ENCODE results near the gene FNDC4.

The FNDC4 gene

DNA sequence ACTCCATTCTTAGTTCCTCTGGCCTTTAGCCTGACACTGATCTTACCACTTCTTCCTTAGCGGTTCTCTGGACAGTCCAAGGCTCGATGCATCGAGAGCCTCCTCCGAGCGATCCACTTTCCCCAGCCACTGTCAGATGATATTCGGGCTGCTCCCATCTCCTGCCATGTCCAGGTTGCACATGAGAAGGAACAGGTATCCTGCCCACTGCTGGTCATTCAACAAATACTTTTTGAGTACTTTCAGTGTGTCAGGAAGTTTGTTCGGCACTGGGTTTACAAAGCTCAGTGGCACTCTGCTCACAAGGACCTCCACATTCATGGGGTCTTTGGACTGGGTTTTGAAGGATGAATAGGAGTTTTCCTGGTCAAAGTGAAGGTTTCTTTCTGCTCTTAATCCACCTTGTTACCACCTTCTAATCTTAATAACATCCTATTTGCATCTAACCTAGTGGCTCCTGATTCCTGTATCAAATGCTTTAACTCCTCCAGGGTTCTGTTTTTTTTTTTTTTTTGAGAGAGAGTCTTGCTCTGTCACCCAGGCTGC lies 27.5 kb upstream of the FNDC4 start:
- no peak overlapping the region for H3K4me3 ChIP-seq (ENCODE audit: low read depth, low read length)
- DNase-seq (ENCODE audit: low read depth): no peak
- TF ChIP-seq, protein P1, sequence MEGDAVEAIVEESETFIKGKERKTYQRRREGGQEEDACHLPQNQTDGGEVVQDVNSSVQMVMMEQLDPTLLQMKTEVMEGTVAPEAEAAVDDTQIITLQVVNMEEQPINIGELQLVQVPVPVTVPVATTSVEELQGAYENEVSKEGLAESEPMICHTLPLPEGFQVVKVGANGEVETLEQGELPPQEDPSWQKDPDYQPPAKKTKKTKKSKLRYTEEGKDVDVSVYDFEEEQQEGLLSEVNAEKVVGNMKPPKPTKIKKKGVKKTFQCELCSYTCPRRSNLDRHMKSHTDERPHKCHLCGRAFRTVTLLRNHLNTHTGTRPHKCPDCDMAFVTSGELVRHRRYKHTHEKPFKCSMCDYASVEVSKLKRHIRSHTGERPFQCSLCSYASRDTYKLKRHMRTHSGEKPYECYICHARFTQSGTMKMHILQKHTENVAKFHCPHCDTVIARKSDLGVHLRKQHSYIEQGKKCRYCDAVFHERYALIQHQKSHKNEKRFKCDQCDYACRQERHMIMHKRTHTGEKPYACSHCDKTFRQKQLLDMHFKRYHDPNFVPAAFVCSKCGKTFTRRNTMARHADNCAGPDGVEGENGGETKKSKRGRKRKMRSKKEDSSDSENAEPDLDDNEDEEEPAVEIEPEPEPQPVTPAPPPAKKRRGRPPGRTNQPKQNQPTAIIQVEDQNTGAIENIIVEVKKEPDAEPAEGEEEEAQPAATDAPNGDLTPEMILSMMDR (IDR thresholded peaks at IDR 0.05; ENCODE audit: insufficient read depth, low read depth, low read length, missing control alignments): no peak

DNA sequence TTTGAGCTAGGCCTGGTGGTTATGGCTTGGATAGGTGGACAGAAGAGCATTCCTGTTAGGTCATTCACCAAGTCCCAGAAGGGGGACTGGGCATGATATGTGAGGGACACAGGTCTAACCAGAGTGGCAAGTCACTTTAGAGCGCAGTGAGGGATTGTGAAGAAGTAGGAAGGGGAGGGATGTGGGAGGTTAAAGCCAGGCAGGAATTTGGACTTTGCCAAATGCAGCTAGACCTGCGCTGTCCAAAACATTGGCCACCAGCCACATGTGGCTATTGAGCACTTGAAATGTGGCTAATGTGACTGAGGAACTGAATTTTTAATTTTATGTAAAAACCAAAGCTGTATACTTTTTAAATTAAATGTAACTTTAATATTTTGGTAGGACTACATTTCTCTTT lies 25.3 kb upstream of the FNDC4 start:
- TF ChIP-seq, protein P1 (IDR thresholded peaks at IDR 0.05; ENCODE audit: insufficient read depth, low read depth, low read length, missing control alignments): no peak
- no peak for DNase-seq (ENCODE audit: low read depth)
- no peak overlapping the region for H3K4me3 ChIP-seq (ENCODE audit: low read depth, low read length)

DNA sequence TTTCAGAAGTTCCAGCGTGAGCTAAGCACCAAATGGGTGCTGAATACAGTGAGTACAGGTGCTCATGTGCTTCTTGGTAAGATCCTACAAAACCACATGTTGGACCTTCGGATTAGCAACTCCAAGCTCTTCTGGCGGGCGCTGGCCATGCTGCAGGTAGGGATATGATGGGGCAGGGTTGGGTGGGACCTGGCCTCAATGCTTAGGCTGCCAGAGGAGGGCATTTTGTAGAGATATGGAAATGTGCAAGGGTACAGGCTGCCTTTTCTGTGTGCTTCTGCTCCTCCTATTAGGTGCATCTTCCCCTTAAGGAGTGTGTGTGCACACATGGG lies 23.7 kb upstream of the FNDC4 start:
- H3K4me3 ChIP-seq (ENCODE audit: low read depth, low read length): no peak overlapping the region
- TF ChIP-seq, protein P1 (IDR thresholded peaks at IDR 0.05; ENCODE audit: insufficient read depth, low read depth, low read length, missing control alignments): no peak
- no peak for DNase-seq (ENCODE audit: low read depth)

DNA sequence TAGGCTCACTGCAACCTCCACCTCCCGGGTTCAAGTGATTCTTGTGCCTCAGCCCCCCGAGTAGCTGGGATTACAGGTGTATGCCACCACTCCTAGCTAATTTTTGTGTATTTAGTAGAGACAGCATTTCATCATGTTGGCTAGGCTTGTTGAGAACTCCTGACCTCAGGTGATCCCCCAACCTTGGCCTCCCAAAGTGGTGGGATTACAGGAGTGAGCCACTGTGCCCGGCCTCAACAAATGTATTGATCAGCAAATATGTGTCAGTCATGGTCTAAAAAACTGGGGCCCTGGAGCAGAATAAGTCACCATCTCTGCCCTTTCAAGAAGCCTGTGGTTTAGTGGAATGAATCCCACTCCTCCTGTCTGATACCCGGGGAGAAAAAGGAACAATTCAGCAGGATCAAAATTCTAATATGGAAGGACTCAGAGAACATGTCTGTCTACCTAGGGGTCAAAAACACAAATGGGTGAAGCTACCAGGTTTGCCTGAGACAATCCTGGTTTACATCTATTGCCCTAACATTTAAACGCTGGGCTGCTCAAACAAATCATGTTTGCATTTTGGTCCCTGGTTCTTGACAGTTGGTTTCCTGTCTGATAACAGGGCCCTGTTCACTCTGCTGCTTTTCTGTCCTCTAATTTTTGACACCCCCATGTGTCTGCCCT lies 23.2 kb upstream of the FNDC4 start:
- TF ChIP-seq, protein P1 (IDR thresholded peaks at IDR 0.05; ENCODE audit: insufficient read depth, low read depth, low read length, missing control alignments): no peak
- no peak overlapping the region for H3K4me3 ChIP-seq (ENCODE audit: low read depth, low read length)
- no peak for DNase-seq (ENCODE audit: low read depth)

DNA sequence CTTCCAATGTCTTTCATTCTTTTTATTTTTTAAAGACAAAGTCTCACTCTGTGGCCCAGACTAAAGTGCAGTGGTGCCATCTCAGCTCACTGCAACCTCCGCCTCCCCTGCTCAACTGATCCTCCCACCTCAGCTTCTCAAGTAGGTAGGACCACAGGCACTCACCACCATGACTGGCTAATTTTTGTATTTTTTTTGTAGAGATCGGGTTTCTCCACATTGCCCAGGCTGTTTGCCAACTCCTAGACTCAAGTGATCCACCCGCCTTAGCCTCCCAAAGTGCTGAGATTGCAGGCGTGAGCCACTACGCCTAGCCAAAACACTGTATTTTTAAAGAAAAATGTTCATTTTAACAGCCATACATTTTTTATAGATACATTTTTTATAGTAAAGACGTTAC lies 14.3 kb upstream of the FNDC4 start:
- TF ChIP-seq, protein P1 (IDR thresholded peaks at IDR 0.05; ENCODE audit: insufficient read depth, low read depth, low read length, missing control alignments): no peak
- no peak for DNase-seq (ENCODE audit: low read depth)
- H3K4me3 ChIP-seq (ENCODE audit: low read depth, low read length): no peak overlapping the region

DNA sequence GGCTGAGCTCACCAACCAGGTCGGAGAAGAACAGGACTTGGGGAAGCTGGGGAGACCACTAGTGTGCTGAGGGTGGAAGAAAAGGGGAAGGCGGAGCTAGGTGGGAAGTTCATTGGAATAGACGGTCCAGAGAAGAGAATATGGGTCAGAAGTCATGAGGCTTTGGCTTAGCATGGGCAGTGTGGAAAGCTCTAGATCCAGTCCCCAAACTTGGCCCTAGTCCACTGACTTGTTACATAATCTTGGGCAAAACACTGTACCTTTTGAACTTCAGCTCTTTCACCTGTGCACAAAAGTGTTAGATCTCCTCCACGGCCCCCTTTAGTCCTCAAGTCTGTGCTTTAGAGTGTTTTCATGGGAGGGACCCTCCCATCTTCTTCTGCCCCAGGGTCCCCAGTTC lies 12.3 kb upstream of the FNDC4 start:
- TF ChIP-seq, protein P1 (IDR thresholded peaks at IDR 0.05; ENCODE audit: insufficient read depth, low read depth, low read length, missing control alignments): no peak
- no peak for DNase-seq (ENCODE audit: low read depth)
- no peak overlapping the region for H3K4me3 ChIP-seq (ENCODE audit: low read depth, low read length)

DNA sequence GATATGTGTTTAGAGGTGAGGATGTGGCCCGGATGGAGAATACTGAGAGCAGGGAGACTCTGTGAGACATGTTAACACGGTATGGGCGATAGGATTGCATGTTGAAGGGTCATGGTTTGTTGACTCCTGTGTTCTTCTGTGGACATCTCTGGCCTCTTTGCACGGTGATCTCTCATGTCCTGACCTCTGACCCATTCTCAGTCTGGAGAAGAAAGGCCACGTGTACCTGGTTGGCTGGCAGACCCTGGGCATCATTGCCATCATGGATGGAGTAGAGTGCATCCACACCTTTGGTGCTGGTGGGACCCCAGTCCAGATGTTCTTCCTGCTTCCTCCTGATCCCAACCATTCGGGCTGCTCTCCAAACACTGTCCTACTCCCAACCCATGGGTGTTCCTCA lies 11.6 kb upstream of the FNDC4 start:
- no peak for DNase-seq (ENCODE audit: low read depth)
- TF ChIP-seq, protein P1 (IDR thresholded peaks at IDR 0.05; ENCODE audit: insufficient read depth, low read depth, low read length, missing control alignments): no peak
- no peak overlapping the region for H3K4me3 ChIP-seq (ENCODE audit: low read depth, low read length)

All from GM12865 (cell line).